BLaER1 (cell line): ENCODE measurements around the gene LRRC74A.

ENCODE experiments used
- H3K27ac ChIP-seq: shearing (Covaris generic); formaldehyde crosslinking; 2 replicates; pipeline ENCODE4 v1.8.1; 2022
- H3K27me3 ChIP-seq: shearing (Covaris generic); formaldehyde crosslinking; 2 replicates; pipeline ENCODE4 v1.8.1; 2022
- H3K36me3 ChIP-seq: shearing (Covaris generic); formaldehyde crosslinking; 2 replicates; pipeline ENCODE4 v1.8.1; 2022
- H3K4me1 ChIP-seq: shearing (Covaris generic); formaldehyde crosslinking; 2 replicates; pipeline ENCODE4 v1.8.1; 2022
- H3K4me2 ChIP-seq: shearing (Covaris generic); formaldehyde crosslinking; 2 replicates; pipeline ENCODE4 v1.8.1; 2022
- H3K4me3 ChIP-seq: shearing (Covaris generic); formaldehyde crosslinking; 2 replicates; pipeline ENCODE4 v1.8.1; 2022
- H3K9ac ChIP-seq: shearing (Covaris generic); formaldehyde crosslinking; 2 replicates; pipeline ENCODE4 v1.8.1; 2022
- H3K9me3 ChIP-seq: shearing (Covaris generic); formaldehyde crosslinking; 2 replicates; pipeline ENCODE4 v1.8.1; 2022
- H4K20me1 ChIP-seq: shearing (Covaris generic); formaldehyde crosslinking; 2 replicates; pipeline ENCODE4 v1.8.1; 2022
- Cebpa-rat ChIP-seq: shearing (Covaris generic); IDR thresholded peaks from 2 replicates; pipeline ENCODE4 v1.8.1; 2022

Gene LRRC74A

GRCh38 chr14:76844223-76844622 lies 18.0 kb downstream of the LRRC74A start:
- Histone ChIP-seq H3K4me3 (no peak overlapping the region), H4K20me1 (no peaks in the 10 kb centered on the region), H3K4me2 (peak overlapping the region; percentile 12; the same call in 1 of the 2 replicates)

GRCh38 chr14:76846331-76847047 lies 20.3 kb downstream of the LRRC74A start:
- Histone ChIP-seq H3K4me3 (no peak overlapping the region), H3K27me3 (no peaks in the 10 kb centered on the region), H3K9ac (no peak overlapping the region), H3K4me1 (peaks cover 20% of the 10 kb centered on the region), H3K4me2 (peak overlapping the region; percentile 19), H3K36me3 (no peaks in the 10 kb centered on the region), H3K27ac (no peak overlapping the region), H4K20me1 (no peaks in the 10 kb centered on the region), H3K9me3 (no peaks in the 10 kb centered on the region)
- no peak for TF ChIP-seq Cebpa-rat

More at GRCh38 chr14:76844223-76844622, 18.0 kb downstream of the LRRC74A start:
- Histone ChIP-seq H3K27ac (no peak overlapping the region), H3K4me1 (peaks cover 20% of the 10 kb centered on the region), H3K27me3 (no peaks in the 10 kb centered on the region), H3K36me3 (no peaks in the 10 kb centered on the region), H3K9me3 (no peaks in the 10 kb centered on the region), H3K9ac (no peak overlapping the region)
- no peak for TF ChIP-seq Cebpa-rat

- Histone ChIP-seq H3K4me1 (peaks cover 18% of the 10 kb centered on the region), H4K20me1 (no peaks in the 10 kb centered on the region), H3K27me3 (no peaks in the 10 kb centered on the region), H3K4me3 (no peak overlapping the region), H3K4me2 (no peak overlapping the region), H3K9me3 (no peaks in the 10 kb centered on the region), H3K9ac (no peak overlapping the region), H3K27ac (no peak overlapping the region), H3K36me3 (no peaks in the 10 kb centered on the region)
- TF ChIP-seq Cebpa-rat: no peak
Measured at GRCh38 chr14:76848879-76849278, 22.7 kb downstream of the LRRC74A start.

DNA sequence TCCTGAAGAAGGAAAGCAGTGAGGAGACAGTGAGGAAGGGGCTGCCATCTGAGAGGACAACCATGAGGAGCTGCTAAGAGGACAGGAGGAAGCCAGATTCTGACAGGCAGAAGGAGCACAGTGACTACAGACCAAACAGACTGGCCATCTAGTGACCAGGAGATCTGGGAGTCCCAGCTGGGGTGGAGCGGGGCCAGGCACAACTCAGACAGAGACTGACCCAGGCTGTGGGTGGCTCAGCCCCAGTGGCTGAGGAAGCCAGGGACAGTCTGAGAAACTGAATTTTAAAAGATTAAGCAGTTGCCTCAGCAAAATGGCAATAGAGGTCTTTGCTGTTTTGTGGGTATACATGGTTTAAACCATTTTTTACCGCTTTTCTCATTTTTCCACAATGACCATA lies 28.9 kb downstream of the LRRC74A start:
- H3K4me2 ChIP-seq: no peak overlapping the region
- no peak overlapping the region for H3K27ac ChIP-seq
- no peaks in the 10 kb centered on the region for H3K36me3 ChIP-seq
- no peaks in the 10 kb centered on the region for H3K9me3 ChIP-seq
- no peaks in the 10 kb centered on the region for H3K4me1 ChIP-seq
- H3K4me3 ChIP-seq: no peak overlapping the region
- no peaks in the 10 kb centered on the region for H4K20me1 ChIP-seq
- H3K9ac ChIP-seq: no peak overlapping the region
- H3K27me3 ChIP-seq: no peaks in the 10 kb centered on the region
- TF ChIP-seq Cebpa-rat: no peak

DNA sequence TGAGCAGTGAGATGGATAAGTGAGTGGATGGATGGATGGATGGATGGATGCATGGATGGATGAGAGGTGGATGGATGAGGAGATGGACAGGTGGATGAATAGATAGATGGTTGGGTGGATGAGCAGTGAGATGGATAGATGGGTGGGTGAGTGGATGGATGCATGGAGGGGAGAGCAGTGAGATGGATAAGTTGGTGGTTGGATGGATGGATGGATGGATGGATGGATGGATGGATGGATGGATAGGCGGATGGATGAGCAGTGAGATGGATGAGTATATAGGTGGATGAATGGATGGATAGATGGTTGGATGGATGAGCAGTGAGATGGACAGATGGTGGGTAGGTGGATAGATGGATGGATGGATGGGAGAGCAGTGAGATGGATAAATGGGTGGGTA lies 30.6 kb downstream of the LRRC74A start:
- no peaks in the 10 kb centered on the region for H3K27me3 ChIP-seq
- H3K36me3 ChIP-seq: no peaks in the 10 kb centered on the region
- no peaks in the 10 kb centered on the region for H3K9me3 ChIP-seq
- no peaks in the 10 kb centered on the region for H4K20me1 ChIP-seq
- H3K27ac ChIP-seq: no peak overlapping the region
- H3K4me2 ChIP-seq: no peak overlapping the region
- no peak overlapping the region for H3K9ac ChIP-seq
- no peaks in the 10 kb centered on the region for H3K4me1 ChIP-seq
- TF ChIP-seq Cebpa-rat: no peak
- no peak overlapping the region for H3K4me3 ChIP-seq

DNA sequence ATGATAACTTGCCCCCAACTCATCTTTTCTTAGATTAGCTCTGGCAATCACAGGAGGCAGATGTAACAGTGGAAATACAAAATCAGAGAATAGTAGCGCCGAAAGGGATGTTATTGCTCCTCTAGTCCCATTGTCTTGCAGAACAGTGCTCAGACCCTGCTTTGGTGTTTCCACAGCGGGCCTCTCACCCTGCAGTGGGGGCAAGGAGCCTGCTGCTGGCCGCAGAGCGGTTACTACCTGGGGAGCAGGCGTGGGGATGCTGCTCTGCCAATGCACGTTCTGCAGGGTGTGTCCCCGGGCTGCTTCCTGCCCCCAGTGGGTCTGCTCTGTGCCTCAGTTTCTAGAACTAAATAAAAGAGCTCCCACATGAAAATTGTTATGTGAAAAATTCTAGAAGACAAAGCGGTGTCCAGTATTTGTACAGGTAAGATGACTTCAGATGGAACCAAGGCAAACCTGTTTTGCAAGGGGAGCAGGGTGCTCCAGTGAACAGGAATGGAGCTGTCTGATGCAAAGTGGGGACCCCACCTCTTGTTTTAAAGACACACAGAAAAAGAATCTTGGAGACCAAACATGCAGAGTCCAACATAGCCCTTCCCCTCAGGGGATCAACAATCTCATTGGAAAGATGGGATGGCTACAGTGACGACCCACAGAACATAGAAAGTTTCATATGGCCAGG lies 35.5 kb downstream of the LRRC74A start:
- H3K9ac ChIP-seq: no peak overlapping the region
- H3K27ac ChIP-seq: no peak overlapping the region
- TF ChIP-seq Cebpa-rat: no peak
- no peak overlapping the region for H3K4me2 ChIP-seq
- H3K4me1 ChIP-seq: peaks cover 30% of the 10 kb centered on the region
- no peaks in the 10 kb centered on the region for H4K20me1 ChIP-seq
- no peak overlapping the region for H3K4me3 ChIP-seq
- H3K27me3 ChIP-seq: no peaks in the 10 kb centered on the region
- no peaks in the 10 kb centered on the region for H3K9me3 ChIP-seq
- H3K36me3 ChIP-seq: no peaks in the 10 kb centered on the region

DNA sequence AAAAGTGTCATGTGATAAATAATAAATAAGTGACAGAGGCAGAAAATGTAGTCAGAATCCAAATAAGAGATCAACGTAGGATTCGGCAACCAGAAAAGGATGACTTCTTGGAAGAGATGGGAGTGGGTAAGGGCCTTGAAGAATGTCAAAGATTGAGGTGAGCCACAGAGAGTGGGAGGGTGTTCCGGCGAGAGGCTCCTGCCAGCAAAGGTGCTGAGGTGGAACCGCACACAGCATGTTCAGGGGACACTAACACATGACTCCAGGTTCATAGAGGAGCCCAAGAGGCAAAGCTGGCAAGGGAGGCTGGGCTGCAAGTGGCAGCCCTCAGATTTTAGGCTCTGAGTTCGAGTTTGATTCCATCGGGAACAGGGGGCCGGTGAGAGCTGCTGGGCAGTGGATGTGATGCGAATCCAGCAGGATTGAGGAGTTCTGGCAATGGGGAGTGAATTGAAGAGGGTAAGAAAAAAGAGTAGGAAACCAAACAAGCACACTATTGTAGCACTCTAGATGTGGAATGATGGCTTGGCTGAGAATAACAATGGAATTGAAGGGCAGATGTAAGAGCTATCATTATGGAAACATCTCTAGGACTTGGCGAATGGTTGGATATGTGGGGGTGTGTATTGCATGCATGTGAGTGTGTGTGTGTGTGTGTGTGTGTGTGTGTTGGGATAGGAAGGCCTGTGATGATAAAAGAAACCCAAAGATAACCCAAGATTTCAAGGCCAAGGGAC lies 36.5 kb downstream of the LRRC74A start:
- no peak overlapping the region for H3K27ac ChIP-seq
- H3K9ac ChIP-seq: no peak overlapping the region
- no peaks in the 10 kb centered on the region for H3K9me3 ChIP-seq
- no peaks in the 10 kb centered on the region for H3K36me3 ChIP-seq
- TF ChIP-seq Cebpa-rat: no peak
- H3K27me3 ChIP-seq: no peaks in the 10 kb centered on the region
- H4K20me1 ChIP-seq: no peaks in the 10 kb centered on the region
- H3K4me2 ChIP-seq: no peak overlapping the region
- no peak overlapping the region for H3K4me3 ChIP-seq
- peaks cover 36% of the 10 kb centered on the region for H3K4me1 ChIP-seq

- H3K4me1 ChIP-seq: peaks cover 47% of the 10 kb centered on the region
- no peaks in the 10 kb centered on the region for H3K36me3 ChIP-seq
- no peak overlapping the region; the same call in 1 of the 2 replicates for H3K9ac ChIP-seq
- peak overlapping the region; percentile 77 for H3K4me2 ChIP-seq
- H3K27ac ChIP-seq: peak overlapping the region; percentile 38
- no peaks in the 10 kb centered on the region for H3K27me3 ChIP-seq
- no peaks in the 10 kb centered on the region for H4K20me1 ChIP-seq
- H3K4me3 ChIP-seq: no peak overlapping the region
- TF ChIP-seq Cebpa-rat: peak; percentile 75
- no peaks in the 10 kb centered on the region for H3K9me3 ChIP-seq
Measured at GRCh38 chr14:76863724-76864407, 37.7 kb downstream of the LRRC74A start.

DNA sequence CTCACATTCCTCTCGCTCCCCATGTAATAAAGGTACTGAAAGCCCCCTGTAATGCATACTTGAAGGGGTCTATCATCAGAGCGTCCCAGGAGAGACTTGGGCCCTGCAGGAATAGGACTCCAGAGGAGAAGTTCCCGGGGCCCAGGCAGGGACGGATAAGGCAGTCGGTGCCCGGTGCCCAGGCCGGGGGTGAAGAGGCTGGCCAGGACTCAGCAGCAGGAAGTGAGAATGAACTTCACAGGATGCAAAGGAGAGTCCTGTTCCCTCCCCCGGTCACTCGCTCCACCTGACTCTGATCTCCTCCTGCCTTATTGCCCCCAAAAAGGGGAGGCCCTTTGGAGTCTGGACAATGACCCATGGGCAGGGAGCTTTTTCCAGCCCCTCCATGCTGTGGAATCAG lies 40.2 kb downstream of the LRRC74A start:
- H3K9me3 ChIP-seq: no peaks in the 10 kb centered on the region
- H3K27ac ChIP-seq: no peak overlapping the region
- no peaks in the 10 kb centered on the region for H4K20me1 ChIP-seq
- no peak overlapping the region for H3K9ac ChIP-seq
- no peak overlapping the region for H3K4me2 ChIP-seq
- H3K4me1 ChIP-seq: peaks cover 47% of the 10 kb centered on the region
- no peaks in the 10 kb centered on the region for H3K36me3 ChIP-seq
- no peak for TF ChIP-seq Cebpa-rat
- no peak overlapping the region for H3K4me3 ChIP-seq
- H3K27me3 ChIP-seq: no peaks in the 10 kb centered on the region
